GM21360 (cell line): ENCODE data around the gene CPEB3.
A peak's percentile ranks its signal among the peaks of the same experiment; 100 is the strongest.
"Not testable (repeated sequence)": the region's sequence is repeated elsewhere in the genome, so short reads cannot be mapped to it uniquely, and the experiment has no call there.

Experiments
- ATAC-seq: cut with Tn5 transposase; IDR thresholded peaks from one replicate; pipeline ENCODE4 v1.9.1; 2021; ENCODE audit warnings: mild to moderate bottlenecking, moderate library complexity; ENCODE audit not compliant: unreplicated experiment

The CPEB3 gene

DNA sequence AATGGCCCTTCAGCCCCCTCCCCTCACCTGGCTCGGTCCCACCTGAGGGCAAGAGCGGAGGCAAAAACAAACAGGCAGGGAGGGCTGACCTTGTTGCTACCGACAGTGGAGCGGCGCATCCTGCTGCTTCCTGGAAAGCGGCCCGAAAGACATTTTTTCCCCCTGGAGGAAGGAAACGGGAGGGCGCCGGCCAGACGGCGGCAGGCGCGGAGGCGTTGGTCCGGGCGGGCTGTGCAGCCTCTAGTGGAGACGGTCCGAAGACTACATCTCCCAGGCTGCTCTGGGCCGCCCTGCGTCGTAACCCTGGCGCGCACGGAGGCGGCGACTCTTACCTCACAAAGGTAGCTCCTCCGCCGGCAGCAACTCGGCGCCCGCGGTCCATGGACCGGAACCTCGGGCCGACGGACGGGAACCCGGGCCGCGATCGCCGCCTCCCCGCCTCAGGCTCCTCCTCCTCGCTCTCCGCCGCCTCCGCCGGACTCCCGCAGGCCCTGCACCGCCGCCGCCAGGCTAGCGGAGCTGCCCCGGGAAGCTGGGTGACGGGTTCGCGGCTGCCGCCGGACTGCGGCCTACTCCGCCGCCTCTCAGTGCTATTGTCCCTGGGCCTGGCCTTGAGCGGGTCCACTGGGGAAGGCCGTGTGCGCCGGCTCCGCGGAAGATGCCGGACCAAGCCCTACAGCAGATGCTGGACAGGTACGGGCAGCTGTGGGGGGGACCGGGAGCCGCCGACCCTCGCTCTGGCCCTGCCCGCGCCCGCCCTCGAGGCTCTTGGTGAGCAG, at the start of gene CPEB3, which contains the start of gene MARCHF5:
Gene CPEB3 (minus strand): TSS at position 242 of the 779 bp plus-strand sequence. CDS start 50,728 bp downstream, outside the sequence.
Gene MARCHF5 (plus strand): TSS at position 331 of the 779 bp plus-strand sequence. CDS start 328 bp downstream, at position 659.
- peak; percentile 97 for ATAC-seq

DNA sequence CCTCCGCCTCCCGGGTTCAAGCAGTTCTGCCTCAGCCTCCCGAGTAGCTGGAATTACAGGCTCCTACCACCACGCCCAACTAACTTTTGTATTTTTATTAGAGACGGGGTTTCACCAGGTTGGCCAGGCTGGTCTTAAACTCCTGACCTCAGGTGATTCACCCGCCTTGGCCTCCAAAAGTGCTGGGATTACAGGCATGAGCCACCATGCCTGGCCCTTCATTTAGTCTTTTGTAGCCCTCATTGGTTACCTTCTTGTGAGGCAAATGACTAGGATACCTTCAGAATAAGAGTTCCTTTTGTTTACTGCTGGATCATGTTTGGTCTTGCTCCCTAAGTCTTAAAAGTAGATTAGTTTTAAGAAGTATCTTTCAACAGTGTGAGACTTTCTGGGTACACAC, 39.0 kb upstream of the CPEB3 start:
- not testable (repeated sequence) for ATAC-seq

DNA sequence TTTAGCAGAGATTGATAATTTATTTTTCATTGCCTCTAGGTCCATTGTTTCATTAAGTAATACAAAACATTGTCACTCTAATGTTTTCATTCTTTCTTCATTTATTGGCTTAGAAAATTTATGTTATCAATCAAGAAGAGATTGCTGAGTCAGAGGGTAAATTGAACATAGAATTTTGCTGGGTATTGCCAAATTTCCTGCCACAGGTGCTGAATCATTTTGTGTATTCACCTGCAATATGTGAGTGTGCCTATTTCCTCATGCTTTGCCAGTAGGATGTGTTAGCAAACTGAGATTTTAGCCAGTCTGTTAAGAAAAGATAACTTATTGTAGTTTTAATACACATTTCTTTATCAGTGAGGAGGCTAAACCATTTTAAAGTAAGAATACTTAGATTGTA, 38.1 kb upstream of the CPEB3 start:
- no peak for ATAC-seq

DNA sequence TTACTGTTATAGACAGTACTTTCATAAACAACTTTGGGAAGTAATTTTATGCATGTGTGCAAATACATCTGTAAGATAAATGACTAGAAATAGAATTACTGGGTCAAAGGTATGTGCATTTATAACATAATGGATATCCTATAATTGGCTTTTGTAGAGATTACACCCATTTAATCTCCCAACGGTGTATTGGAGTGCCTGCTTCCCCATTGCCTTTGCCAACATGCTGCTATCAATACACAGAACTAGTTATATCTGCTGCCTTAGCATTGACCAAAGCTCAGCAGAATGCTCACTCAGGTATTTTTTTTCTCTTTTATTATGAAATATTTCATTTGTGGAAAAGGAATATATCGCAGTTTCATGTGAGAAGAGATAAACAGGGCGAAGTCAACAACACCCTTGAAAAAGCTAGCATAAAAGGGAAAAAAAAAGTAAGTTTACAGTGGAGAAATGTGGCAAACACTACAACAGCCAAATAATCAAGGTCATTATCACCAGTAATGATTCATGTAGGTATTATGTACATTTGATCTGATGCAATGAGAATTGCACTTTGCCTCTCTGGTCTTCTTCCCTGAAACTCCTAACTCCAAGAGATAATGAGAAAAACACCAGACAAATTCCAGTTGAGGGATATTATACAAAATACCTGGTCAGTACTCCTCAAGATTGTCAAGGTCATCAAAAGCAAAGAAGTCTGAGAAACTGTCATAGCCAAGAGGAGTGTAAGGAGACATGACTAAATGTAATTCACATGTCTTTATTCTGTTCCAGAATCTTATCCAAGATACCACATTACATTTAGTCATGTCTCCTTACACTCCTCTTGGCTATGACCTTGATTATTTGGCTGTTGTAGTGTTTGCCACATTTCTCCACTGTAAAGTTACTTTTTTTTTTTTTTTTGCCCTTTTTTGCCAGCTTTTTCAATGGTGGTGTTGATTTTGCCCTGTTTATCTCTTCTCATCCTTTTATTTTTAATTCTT, 36.9 kb upstream of the CPEB3 start:
- ATAC-seq = no peak

DNA sequence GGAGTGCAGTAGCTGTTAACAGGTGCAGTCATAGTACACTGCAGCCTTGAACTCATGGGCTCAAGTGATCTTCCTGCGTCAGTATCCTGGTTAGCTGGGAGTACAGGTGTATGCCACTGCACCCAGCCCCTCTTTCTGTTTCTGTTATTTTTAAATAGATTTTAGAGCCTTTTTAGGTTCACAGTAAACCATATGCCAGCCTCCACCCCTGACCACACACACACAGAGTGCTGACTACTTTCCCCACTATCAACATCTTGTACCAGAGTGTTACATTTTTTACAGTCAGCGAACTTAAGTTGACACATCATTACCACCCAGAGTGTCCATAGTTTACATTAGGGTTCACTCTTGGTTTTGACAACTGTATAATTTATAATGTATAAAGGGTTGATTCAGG, 32.2 kb upstream of the CPEB3 start:
- ATAC-seq = no peak

DNA sequence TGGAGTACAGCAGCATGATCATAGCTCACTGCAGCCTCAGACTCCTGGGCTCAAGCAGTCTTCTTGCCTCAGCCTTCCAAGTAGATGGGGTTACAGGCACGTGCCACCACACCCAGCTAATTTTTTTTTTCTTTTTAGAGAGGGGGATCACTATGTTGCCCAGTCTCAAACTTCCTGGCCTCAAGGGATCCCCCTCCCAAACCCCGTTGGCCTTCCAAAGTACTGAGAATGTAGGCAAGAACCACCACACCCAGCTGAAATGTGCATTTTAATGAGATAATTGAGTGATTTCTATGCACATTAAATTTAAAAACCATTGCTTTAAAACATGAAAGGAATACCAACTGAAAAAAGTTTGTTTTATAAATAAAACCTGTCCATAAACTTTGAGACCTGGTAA, 25.7 kb upstream of the CPEB3 start:
- ATAC-seq = no peak

DNA sequence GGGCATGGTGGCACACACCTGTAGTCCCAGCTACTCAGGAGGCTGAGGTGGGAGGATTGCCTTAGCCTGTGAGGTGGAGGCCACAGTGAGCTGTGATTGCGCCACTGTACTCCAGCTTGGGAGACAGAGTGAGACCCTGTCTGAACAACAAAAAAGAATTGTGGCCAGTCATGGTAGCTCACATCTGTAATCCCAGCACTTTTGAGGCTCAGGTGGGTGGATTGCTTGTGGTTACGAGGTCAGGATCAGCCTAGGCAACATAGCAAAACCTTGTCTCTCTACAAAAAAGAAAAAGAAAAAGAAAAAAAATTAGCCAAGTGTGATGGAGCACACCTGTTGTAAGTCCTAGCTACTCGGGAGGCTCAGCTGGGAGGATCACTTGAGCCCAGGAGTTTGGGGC, 22.9 kb upstream of the CPEB3 start:
- ATAC-seq = no peak

DNA sequence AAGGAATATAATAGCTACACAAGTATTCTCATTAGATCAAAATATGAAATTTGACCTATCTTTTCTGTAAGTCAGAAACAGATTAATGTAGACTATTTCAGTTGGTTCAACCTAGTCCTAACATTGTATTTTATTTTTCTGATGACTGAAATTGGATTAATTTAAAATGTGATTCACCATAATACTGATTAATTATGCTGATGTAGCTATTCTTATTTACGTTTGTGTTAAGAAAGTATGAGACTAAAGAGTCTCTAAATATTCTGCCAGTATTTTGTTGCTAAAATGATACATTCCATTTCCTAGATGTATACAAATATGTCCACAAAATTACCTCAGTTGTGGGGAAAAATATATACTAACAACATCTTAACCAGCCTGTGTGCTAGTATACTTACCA, 18.4 kb upstream of the CPEB3 start:
- no peak for ATAC-seq

DNA sequence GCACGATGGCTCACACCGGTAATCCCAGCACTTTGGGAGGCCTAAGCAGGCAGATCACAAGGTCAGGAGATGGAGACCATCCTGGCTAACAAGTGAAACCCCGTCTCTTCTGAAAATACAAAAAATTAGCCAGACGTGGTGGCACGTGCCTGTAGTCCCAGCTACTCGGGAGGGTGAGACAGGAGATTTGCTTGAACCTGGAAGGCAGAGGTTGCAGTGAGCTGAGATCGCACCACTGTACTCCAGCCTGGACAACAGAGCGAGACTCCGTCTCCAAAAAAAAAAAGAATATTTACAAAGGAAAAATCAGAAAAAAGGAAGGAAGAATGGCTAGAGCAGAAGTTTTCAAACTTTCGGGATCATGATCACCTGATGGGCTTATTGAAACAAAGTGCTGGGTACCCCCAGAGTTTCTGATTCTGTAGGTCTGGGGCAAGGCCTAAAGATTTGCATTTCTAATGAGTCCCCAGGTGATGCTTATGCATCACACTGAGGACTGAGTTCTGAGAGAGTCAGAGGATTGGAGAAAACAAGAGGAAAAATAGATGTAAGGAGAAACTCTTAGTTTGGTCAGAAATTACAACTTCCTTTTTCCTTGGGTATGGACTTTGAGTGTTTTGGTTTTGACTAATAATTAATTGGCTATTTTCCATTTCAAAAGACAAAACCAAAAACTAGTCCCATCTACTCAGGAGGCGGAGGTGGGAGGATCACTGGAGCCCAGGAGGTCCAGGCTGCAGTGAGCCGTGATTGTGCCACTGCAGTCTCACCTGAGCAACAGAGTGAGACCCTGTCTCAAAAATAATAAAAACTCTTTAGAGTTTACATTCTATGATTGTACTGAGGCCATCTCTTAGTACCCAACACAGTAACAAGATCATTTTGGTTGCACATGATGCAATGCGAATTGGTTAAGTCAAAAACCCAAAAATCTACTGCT, 14.5 kb upstream of the CPEB3 start:
- ATAC-seq = no peak

DNA sequence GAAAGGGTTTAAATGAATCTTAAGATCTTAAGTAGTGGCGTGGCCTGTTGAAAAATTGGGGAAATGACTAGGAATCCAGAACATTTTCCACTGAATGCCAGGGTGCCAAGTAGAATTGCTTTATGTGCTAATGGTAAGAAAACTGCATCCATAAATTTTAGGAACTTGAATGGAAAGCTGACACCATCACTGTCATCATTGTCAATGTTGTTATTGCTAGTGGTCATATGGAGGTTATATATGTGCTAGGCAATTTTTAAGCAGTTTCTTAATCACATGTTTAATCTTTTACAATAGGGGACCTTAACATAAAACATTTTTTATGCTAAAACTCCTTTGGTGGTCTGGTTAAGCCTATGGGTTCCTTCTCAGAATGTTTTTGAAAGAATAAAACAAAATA, 13.2 kb upstream of the CPEB3 start:
- no peak for ATAC-seq

DNA sequence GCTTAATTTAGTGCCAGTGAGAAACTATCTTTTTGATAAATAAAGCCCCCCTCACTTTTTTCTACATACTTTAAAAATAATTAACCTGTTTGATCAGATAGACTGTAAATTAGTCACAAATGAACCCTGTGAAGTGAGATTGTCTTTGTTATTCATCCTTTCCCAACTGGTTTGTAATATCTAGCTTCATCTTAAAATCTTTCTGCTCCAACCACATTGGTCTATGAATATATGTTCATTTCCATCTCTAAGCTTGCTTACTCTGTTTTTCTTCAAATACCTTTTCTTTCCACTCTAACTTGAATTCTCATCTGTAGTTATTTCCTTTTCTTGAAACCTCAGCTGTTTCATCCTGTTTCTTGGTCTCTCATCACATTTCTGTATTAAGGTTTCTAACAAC, 12.2 kb upstream of the CPEB3 start:
- no peak for ATAC-seq

DNA sequence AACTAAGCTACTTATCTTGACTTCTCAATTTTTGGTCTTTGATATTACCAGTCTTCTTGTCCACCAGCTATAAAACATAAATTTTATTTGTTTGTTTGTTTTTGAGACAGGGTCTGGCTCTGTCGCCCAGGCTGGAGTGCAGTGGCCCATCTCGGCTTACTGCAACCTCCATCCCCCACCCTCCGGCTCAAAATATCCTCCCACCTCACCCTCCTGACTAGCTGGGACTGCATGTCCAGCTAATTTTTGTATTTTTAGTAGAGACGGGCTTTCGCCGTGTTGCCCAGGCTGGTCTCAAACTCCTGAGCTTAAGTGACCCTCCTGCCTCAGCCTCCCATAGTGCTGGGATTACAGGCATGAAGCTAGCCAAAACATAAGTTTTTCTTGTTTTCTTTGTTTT, 7.6 kb upstream of the CPEB3 start:
- ATAC-seq = no peak

DNA sequence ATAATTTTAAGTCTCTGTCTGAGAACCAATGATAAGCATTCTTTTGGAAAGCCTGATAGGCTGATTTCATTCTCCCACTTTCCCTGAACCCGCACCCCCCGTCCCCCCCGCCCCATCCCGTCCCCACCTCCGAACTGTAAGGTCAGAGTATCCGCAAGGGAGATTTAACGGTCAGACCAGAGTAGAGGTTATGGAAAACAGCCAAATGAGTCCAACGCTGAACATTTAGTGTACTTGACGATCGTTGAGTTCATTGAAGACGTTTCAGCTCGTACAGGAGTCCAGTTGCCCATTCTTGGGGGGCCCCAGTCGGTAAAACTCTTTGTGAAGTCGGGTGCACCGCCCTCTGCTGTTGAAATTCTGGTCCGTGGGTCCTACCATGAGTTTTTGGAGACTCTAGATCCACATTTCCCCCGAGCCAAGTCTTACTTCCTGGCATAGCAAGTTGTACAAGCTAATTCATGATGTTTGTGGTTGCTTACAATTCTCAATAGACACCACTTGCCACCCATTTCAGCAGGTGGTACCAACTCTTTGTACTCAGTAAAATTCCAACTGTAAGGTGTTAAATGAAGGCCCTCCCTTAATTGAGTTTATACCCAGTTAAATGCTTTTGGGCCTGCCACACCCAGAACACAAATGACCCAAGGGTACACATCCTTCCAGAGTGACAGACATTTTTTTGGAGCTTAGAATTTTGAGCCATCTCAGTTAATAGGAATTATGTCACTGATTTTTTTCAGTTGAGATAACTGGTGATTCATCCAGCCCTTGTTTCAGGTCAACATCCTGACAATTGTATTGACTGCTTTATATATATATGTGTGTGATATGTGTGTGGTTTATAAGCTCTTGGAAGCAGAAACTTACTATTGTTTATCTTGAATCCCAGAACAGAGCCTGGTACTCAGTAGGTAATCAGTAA, 1.3 kb upstream of the CPEB3 start:
- no peak for ATAC-seq

DNA sequence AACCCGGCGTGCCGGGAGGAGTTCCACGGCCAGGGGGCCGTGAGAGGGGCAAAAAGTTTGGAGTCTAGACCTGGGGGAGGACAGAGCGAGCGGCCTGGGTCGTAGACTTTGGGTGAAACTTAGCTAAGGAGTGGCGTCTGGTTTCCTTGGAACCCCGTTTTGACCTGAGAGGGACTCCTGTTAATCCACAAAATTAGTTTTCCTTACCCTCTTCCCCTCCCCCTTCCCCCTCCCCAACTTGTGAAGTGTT, 663 bp upstream of the CPEB3 start:
- no peak for ATAC-seq

DNA sequence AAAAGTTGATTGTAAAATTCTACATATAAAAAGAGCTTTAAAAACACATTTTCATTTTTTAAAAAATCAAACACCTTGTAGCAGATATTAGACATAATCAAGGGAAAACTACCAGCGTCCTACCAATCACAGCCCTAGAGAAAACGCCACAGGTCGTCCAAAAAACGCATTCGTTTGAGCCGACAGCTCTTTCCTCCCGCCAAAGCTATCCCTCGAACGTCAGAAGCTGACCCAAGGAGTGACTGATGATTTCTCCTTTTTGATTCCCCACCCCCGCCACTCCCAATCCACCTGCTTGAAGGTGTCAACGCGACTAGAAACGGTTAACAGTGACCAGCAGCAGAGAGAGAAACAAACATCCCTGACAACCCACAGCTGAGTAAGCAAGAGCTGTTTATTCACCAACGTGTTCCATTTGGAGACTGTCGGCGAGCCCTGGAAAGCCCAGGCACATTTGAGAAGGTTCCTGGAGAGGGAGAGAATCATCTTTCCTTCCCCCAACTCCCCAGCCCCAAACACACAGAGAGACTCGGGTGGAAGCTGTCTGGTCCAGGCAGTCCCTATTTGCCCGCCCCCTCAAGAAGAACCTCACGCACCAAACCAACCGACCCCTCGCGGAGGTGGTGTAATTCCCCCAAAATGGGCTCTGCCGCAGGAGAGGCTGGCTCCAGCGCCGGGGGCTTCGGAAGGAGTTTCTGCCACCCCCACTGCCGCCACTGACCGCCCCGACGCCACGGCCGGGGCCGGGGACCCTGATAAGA, 622 bp downstream of the CPEB3 start:
- ATAC-seq = peak; percentile 15

DNA sequence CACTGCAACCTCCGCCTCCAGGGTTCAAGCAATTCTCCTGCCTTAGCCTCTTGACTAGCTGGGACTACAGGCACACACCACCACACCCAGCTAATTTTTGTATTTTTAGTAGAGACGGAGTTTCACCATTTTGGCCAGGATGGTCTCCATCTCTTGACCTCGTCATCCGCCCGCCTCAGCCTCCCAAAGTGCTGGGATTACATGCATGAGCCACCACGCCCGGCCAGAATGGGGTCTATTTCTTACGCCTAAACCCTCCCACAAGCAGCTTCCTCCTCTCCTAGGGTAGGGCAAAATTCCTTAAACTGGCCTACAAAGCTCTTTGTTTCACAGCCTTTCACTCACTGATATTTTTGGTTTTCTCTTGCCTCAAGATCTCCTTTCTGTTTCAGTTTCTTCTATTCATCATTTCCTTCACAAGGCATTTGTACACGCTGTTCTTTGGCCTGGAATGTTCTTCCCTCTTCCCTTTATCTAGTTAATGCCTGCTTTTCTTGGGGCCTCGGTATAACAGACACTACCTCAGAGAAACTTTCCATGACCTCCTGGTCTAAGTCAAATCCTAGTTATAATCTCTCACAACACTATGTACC, 6.7 kb downstream of the CPEB3 start:
- ATAC-seq = no peak

DNA sequence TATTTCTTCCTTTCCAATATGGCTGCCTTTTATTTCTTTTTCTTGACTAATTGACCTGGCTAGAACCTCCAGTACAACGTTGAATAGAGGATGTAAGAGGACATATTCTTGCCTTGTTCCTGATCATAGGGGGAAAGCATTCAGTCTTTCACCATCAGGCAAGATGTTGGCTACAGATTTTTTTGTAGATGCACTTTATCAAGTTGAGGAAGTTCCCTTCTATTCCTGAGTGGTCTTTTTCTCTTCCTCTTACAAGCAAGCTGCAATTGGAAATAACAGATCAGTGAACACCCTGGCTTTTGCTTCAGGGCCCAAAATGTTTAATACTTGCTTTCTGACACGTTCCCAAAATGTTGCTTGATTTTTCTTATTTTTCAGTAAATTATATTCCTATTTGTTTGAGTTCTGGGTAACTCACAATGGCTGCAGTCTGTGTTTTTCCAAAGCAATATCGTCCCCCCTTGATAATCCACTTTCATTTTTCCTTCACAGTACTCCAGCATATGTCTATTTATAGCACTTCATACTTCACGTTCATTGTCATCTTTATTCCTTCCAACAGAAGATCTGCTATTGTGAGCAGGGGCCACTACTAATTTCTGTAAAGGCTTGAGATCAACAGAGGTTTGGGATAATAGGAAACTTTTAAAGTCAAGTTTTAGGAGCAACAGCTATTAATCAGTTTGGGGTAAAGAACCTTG, 11.7 kb downstream of the CPEB3 start:
- no peak for ATAC-seq

DNA sequence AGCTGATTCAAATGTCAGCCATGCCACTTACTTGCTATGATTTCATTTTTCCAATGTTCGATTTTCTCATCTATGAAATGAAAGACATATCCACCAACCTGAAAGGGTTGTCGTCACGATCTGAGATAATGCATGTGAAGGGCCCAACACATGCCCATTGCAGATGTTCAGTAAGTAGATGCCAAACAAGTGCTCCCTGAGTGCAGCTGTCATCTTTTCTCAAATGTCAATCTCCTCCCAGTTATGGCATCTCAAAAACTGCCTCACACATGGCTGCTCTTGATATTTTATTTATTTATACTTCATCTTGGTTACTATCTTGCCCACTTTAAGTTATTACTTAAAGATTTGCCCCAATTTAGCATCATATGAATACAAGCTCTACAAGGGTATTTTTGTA, 16.8 kb downstream of the CPEB3 start:
- ATAC-seq = no peak
